ENCODE measurements around the gene RBMS2.

GRCh38 chr12:56634242-56634836, 112.7 kb downstream of the RBMS2 start:
- TF ChIP-seq CTCF (IDR thresholded peaks at IDR 0.05) = no peak
- TF ChIP-seq POLR2AphosphoS5 (IDR thresholded peaks at IDR 0.05; ENCODE audit: insufficient read depth in 1 of 2, low read depth in 1 of 2) = peak; percentile 52 to 66

All from vagina (tissue), 2 donors.